ENCODE results near the gene OR4C45. TPM values are rescaled to one million over a fixed set of nuclear protein-coding genes. Genes with fewer than 3 reads are reported as not detected.
"Not testable (repeated sequence)": the region's sequence is repeated elsewhere in the genome, so short reads cannot be mapped to it uniquely, and the experiment has no call there.

The OR4C45 gene
- total RNA-seq, 1 experiment from 2014 or later, result not detected

DNA sequence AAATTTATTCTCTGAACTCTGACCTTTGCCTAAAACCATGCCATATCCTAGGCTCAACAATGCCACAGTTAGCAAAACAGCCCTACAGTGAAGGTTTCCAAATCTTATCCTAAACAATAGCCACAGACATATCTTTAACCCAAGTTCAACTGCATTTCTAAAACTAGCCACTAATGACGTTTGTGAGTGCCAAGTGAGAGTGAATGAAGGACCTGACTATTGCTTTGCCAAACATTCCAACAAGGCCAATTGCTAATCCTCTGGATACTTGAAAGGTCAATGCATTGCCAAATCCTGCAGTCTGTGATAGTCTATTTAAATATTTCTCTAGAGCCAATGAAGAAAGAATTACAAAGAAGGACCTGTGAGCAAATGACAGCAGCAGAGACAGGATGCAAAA, 2.5 kb upstream of the OR4C45 start:
- Histone ChIP-seq H3K9me3 (ENCODE audit: control insufficient read depth in 1 of 2, insufficient read depth in 1 of 2, low read depth in 1 of 2, low read length in 2 of 2) (no peaks in the 10 kb centered on the region; a peak in 1 of 4 replicates), H3K4me1 (ENCODE audit: control insufficient read depth in 1 of 2, insufficient read depth in 2 of 2, low read length in 2 of 2) (no peaks in the 10 kb centered on the region), H3K9me2 (ENCODE audit: insufficient read depth) (no peaks in the 10 kb centered on the region), H3K9ac (ENCODE audit: low read length) (no peak overlapping the region), H3K4me2 (ENCODE audit: low read length) (no peak overlapping the region), H3K4me3 (replicated peaks in 1 of 2; ENCODE audit: low read depth in 1 of 2, low read length in 2 of 2) (no peak overlapping the region), H4K20me1 (ENCODE audit: insufficient read depth) (no peaks in the 10 kb centered on the region), H3K36me3 (ENCODE audit: control insufficient read depth in 1 of 2, insufficient read depth in 2 of 2, low read length in 2 of 2) (no peaks in the 10 kb centered on the region), H3K27me3 (ENCODE audit: insufficient read depth, low read length) (no peaks in the 10 kb centered on the region), H3K27ac (ENCODE audit: low read depth, low read length) (no peak overlapping the region), H3K79me2 (ENCODE audit: insufficient read depth, low read length) (no peaks in the 10 kb centered on the region), H2AFZ (ENCODE audit: low read depth, low read length, poor library complexity, severe bottlenecking) (no peak overlapping the region)
- DNase-seq (ENCODE audit: low read depth, low spot score) (no peak), ATAC-seq (no peak)
- intact Hi-C loops (cut with micrococcal nuclease), result no loop called here
- no peak for TF ChIP-seq SP1 (IDR thresholded peaks at IDR 0.05; ENCODE audit: low read depth)
- ChIA-PET RAD21 (ENCODE audit: low non-redundant PET in 1 of 2, low total read pairs in 2 of 2, uncharacterized antibody in 2 of 2, unreplicated experiment in 2 of 2) (no interaction called here), POLR2A (no interaction called here), CTCF (no interaction called here)
- no TSS peak for BruUV-seq (replicated peaks)

DNA sequence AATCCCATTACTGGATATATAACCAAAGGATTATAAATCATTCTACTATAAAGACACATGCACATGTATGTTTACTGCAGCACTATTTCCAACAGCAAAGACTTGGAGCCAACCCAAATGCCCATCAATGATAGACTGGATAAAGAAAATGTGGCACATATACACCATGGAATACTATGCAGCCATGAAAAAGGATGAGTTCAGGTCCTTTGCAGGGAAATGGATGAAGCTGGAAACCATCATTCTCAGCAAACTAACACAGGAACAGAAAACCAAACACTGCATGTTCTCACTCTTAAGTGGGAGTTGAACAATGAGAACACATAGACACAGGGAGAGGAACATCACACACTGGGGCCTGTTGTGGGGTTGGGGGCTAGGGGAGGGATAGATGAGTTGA, 3.6 kb downstream of the OR4C45 start:
- intact Hi-C loops (cut with micrococcal nuclease); H3K36me3 ChIP-seq (ENCODE audit: control insufficient read depth in 1 of 2, insufficient read depth in 2 of 2, low read length in 2 of 2); H3K9me3 ChIP-seq (ENCODE audit: control insufficient read depth in 1 of 2, insufficient read depth in 1 of 2, low read depth in 1 of 2, low read length in 2 of 2); H4K20me1 ChIP-seq (ENCODE audit: insufficient read depth); H3K79me2 ChIP-seq (ENCODE audit: insufficient read depth, low read length); CTCF ChIA-PET; H3K9ac ChIP-seq (ENCODE audit: low read length); POLR2A ChIA-PET; H3K4me3 ChIP-seq (replicated peaks in 1 of 2; ENCODE audit: low read depth in 1 of 2, low read length in 2 of 2); H3K4me2 ChIP-seq (ENCODE audit: low read length); DNase-seq (ENCODE audit: low read depth, low spot score); RAD21 ChIA-PET (ENCODE audit: low non-redundant PET in 1 of 2, low total read pairs in 2 of 2, uncharacterized antibody in 2 of 2, unreplicated experiment in 2 of 2); H2AFZ ChIP-seq (ENCODE audit: low read depth, low read length, poor library complexity, severe bottlenecking); ATAC-seq; H3K27me3 ChIP-seq (ENCODE audit: insufficient read depth, low read length); H3K27ac ChIP-seq (ENCODE audit: low read depth, low read length); BruUV-seq (replicated peaks); H3K4me1 ChIP-seq (ENCODE audit: control insufficient read depth in 1 of 2, insufficient read depth in 2 of 2, low read length in 2 of 2); H3K9me2 ChIP-seq (ENCODE audit: insufficient read depth): not testable (repeated sequence)

DNA sequence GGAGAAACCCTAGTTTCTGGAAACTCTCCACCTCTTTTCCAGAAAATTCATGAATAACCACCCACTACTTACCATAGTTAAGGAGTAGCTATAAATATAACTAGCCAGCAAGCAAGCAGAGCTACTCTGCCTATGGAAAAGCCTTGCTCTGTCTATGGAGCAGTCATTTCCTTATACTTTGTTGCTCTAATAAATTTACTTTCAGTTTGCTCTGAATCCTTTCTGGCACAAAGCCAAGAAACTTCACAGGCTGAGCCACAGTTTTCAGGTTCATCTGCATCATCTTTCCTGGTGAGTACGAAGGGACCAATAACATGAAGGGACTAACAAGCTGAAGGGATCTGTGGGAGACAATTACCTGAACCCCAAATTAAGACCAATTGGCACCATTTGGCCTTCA, 4.6 kb downstream of the OR4C45 start:
- RAD21 ChIA-PET (ENCODE audit: low non-redundant PET in 1 of 2, low total read pairs in 2 of 2, uncharacterized antibody in 2 of 2, unreplicated experiment in 2 of 2), result no interaction called here
- no peak overlapping the region for H2AFZ ChIP-seq (ENCODE audit: low read depth, low read length, poor library complexity, severe bottlenecking)
- no peak overlapping the region for H3K9ac ChIP-seq (ENCODE audit: low read length)
- H3K27ac ChIP-seq (ENCODE audit: low read depth, low read length), result no peak overlapping the region
- H3K36me3 ChIP-seq (ENCODE audit: control insufficient read depth in 1 of 2, insufficient read depth in 2 of 2, low read length in 2 of 2), result no peaks in the 10 kb centered on the region
- H3K9me2 ChIP-seq (ENCODE audit: insufficient read depth), result no peaks in the 10 kb centered on the region
- H3K79me2 ChIP-seq (ENCODE audit: insufficient read depth, low read length), result no peaks in the 10 kb centered on the region
- intact Hi-C loops (cut with micrococcal nuclease), result no loop called here
- H3K9me3 ChIP-seq (ENCODE audit: control insufficient read depth in 1 of 2, insufficient read depth in 1 of 2, low read depth in 1 of 2, low read length in 2 of 2), result peaks cover 0 to 9% of the 10 kb centered on the region in 2 experiments; a peak in 2 of 4 replicates
- H3K4me1 ChIP-seq (ENCODE audit: control insufficient read depth in 1 of 2, insufficient read depth in 2 of 2, low read length in 2 of 2), result no peaks in the 10 kb centered on the region
- H3K27me3 ChIP-seq (ENCODE audit: insufficient read depth, low read length), result no peaks in the 10 kb centered on the region
- BruUV-seq (replicated peaks), result no TSS peak
- no peak overlapping the region for H3K4me3 ChIP-seq (replicated peaks in 1 of 2; ENCODE audit: low read depth in 1 of 2, low read length in 2 of 2)
- ATAC-seq, result no peak
- no peak overlapping the region for H3K4me2 ChIP-seq (ENCODE audit: low read length)
- CTCF ChIA-PET, result no interaction called here
- no peak for DNase-seq (ENCODE audit: low read depth, low spot score)
- no peaks in the 10 kb centered on the region for H4K20me1 ChIP-seq (ENCODE audit: insufficient read depth)
- POLR2A ChIA-PET, result no interaction called here
- no peak for TF ChIP-seq POLR2A (IDR thresholded peaks at IDR 0.05; ENCODE audit: borderline replicate concordance, extremely low read depth, insufficient read depth, insufficient read length)
- no peak for TF ChIP-seq TCF7L2 (IDR thresholded peaks at IDR 0.05; ENCODE audit: borderline replicate concordance, extremely low read depth, insufficient read depth, insufficient read length)
- TF ChIP-seq SRF (IDR thresholded peaks at IDR 0.05; ENCODE audit: low read depth), result no peak
- TF ChIP-seq, protein P1, sequence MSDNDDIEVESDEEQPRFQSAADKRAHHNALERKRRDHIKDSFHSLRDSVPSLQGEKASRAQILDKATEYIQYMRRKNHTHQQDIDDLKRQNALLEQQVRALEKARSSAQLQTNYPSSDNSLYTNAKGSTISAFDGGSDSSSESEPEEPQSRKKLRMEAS (IDR thresholded peaks at IDR 0.05), result no peak
- TF ChIP-seq, protein P2, sequence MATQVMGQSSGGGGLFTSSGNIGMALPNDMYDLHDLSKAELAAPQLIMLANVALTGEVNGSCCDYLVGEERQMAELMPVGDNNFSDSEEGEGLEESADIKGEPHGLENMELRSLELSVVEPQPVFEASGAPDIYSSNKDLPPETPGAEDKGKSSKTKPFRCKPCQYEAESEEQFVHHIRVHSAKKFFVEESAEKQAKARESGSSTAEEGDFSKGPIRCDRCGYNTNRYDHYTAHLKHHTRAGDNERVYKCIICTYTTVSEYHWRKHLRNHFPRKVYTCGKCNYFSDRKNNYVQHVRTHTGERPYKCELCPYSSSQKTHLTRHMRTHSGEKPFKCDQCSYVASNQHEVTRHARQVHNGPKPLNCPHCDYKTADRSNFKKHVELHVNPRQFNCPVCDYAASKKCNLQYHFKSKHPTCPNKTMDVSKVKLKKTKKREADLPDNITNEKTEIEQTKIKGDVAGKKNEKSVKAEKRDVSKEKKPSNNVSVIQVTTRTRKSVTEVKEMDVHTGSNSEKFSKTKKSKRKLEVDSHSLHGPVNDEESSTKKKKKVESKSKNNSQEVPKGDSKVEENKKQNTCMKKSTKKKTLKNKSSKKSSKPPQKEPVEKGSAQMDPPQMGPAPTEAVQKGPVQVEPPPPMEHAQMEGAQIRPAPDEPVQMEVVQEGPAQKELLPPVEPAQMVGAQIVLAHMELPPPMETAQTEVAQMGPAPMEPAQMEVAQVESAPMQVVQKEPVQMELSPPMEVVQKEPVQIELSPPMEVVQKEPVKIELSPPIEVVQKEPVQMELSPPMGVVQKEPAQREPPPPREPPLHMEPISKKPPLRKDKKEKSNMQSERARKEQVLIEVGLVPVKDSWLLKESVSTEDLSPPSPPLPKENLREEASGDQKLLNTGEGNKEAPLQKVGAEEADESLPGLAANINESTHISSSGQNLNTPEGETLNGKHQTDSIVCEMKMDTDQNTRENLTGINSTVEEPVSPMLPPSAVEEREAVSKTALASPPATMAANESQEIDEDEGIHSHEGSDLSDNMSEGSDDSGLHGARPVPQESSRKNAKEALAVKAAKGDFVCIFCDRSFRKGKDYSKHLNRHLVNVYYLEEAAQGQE (IDR thresholded peaks at IDR 0.05; ENCODE audit: low read depth), result no peak
- TF ChIP-seq, protein P3, sequence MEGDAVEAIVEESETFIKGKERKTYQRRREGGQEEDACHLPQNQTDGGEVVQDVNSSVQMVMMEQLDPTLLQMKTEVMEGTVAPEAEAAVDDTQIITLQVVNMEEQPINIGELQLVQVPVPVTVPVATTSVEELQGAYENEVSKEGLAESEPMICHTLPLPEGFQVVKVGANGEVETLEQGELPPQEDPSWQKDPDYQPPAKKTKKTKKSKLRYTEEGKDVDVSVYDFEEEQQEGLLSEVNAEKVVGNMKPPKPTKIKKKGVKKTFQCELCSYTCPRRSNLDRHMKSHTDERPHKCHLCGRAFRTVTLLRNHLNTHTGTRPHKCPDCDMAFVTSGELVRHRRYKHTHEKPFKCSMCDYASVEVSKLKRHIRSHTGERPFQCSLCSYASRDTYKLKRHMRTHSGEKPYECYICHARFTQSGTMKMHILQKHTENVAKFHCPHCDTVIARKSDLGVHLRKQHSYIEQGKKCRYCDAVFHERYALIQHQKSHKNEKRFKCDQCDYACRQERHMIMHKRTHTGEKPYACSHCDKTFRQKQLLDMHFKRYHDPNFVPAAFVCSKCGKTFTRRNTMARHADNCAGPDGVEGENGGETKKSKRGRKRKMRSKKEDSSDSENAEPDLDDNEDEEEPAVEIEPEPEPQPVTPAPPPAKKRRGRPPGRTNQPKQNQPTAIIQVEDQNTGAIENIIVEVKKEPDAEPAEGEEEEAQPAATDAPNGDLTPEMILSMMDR (IDR thresholded peaks at IDR 0.05 in 2 of 3, conservative IDR thresholded peaks at IDR 0.05 in 1 of 3; ENCODE audit: borderline replicate concordance in 1 of 3, insufficient read depth in 1 of 3, low read depth in 2 of 3, low read length in 2 of 3), result no peak
- no peak for TF ChIP-seq JUND (IDR thresholded peaks at IDR 0.05)

Data from HCT116 (cell line).